NCI-H748 (cell line): ENCODE measurements around the gene ACSF3.
A peak's percentile ranks its signal among the peaks of the same experiment; 100 is the strongest.
"Not testable (repeated sequence)": the region's sequence is repeated elsewhere in the genome, so short reads cannot be mapped to it uniquely, and the experiment has no call there.

Experiments used
- DNase-seq: peaks from one replicate; lab custom pipeline; 2025; ENCODE audit not compliant: unreplicated experiment; lab: John Stamatoyannopoulos, UW

The ACSF3 gene

GRCh38 chr16:89156740-89157645, 63.3 kb downstream of the ACSF3 start:
- no peak for DNase-seq

- no peak for DNase-seq
Observed at GRCh38 chr16:89157778-89158177, 64.1 kb downstream of the ACSF3 start.

- DNase-seq = no peak
Observed at GRCh38 chr16:89159066-89159849, 65.6 kb downstream of the ACSF3 start.

DNA sequence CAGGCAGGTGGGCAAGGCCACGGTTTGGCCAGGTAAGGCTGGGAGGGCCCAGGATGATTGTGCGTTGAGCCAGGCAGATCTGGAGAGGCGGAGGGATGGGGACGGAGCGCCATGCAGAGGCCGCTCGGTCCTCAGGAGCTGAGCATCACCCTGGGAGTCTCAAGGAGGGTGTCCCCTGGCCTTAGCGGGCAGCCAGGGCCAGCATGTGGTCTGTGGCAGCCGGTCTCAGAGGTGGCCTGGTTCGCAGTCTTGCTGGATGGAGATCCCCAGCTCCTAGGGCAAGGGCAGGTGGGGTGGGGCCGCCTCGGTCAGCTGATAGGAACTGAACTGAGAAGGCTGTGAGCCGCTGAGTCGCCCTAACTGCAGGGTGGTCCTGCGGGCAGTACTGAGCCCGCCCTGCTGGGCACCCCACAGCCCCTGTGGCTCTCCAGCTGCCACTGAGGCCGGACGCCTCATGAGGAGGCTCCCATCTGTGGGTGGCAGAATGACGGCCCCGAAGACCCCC, 66.2 kb downstream of the ACSF3 start:
- no peak for DNase-seq

GRCh38 chr16:89160977-89161701, 67.5 kb downstream of the ACSF3 start:
- DNase-seq = no peak

- DNase-seq = no peak
Observed at GRCh38 chr16:89161763-89162713, 68.4 kb downstream of the ACSF3 start.

GRCh38 chr16:89163297-89163696, 69.6 kb downstream of the ACSF3 start:
- no peak for DNase-seq

- no peak for DNase-seq
Observed at GRCh38 chr16:89164436-89164835, 70.8 kb downstream of the ACSF3 start.

GRCh38 chr16:89164847-89165680, 71.4 kb downstream of the ACSF3 start:
- DNase-seq = no peak

DNA sequence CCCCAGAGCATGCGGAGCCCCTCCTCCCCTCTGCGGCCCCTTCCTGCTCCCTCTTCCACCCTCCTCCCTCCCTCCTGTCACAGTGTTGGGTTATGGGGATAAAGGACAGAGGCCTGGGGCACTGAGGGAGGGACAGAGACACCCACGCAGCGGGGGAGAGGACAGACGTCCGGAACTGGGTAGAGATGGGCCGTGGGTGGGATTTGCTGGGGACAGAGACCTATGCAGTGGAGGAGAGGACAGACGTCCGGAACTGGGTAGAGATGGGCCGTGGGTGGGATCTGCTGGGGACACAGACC, 72.0 kb downstream of the ACSF3 start:
- DNase-seq = not testable (repeated sequence)

DNA sequence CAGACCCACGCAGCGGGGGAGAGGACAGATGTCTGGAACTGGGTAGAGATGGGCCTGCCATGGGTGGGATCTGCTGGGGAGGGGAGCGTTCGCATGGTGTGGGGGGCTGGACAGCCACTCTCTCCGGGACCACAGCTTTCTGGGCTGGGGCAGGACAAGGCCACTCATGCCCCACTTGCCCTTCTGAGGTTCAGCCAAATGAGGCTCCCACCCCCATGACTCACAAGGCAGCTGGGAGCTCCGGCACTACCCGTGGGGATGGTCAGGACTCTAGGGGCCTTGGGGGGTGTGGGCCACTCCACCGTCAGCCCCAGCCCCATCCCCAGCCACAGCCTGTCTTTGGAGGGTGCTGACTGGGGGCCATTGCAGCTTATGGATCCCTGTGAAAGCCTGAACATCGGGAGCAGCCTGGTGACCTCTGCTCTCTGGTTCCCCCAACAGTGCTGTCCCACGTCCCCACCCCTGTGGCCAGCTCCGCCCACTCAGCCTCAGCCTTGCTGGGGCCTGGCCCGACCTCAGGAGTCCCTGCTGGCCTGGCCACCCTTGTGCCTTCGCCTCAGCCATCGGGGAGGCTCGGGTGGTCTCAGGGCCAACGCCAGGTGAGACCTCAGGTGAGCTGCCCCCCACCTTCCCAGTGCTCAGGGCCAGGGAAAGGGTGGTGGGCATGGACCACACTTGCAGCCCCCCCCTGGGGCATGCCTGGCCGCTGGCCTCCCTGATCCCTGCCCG, 73.2 kb downstream of the ACSF3 start:
- no peak for DNase-seq

- peak; percentile 72 for DNase-seq
Observed at GRCh38 chr16:89167425-89167941, 73.8 kb downstream of the ACSF3 start.

GRCh38 chr16:89168381-89169189, 74.9 kb downstream of the ACSF3 start:
- DNase-seq = peak; percentile 28

GRCh38 chr16:89169778-89170177, 76.1 kb downstream of the ACSF3 start:
- no peak for DNase-seq

DNA sequence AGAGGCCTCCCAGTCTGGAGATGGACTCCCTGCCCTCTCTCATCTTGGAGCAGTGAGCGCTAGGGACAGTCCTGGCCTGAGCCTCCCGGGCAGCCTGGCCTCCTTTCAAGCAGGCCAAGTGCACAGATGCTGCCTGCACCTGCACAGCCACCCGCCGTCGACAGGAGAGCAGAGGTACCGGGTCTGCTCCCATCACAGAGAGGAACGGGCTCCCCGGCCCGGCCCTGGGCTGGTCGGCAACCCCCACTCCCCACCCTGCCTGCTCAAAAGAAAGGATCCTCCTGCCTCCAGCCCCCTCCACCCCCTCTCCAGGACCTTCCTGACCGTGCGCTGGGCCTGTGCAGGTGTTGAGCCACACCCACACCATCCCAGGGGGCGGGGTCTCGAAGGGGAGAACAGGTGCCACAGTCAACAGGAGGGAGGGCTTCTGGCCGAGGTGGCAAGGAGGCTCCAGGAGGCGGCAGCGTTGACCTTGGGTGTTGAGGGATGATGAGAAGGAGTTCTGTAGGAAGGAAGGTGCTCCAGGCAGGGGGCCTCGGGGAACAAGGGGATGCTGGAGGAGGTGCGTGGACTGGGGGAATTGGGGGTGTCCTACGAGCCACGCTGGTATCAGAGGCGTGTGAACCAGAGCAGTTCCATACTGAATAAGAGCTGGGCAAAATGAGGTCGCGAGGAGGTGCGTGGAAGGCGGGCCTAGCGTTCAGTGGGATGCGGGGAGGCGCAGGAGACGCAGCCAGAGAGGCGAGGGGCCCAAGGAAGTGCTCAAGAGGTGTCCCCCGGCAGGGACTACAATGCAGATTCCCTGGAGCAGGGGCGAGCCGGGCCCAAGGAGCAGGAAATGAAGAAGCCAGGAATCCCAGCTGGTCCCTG, 76.9 kb downstream of the ACSF3 start:
- peak; percentile 83 for DNase-seq

- DNase-seq = peak; percentile 92
Observed at GRCh38 chr16:89171216-89172170, 77.8 kb downstream of the ACSF3 start, which contains the start of gene CDH15. Gene CDH15 (plus strand): TSS chr16:89171748. CDS start chr16:89171832, 84 bp downstream.
